Trophoblast cell (in vitro differentiated cells and primary cell): ENCODE data around the gene ANKRD61.
"Not testable (repeated sequence)": the region's sequence is repeated elsewhere in the genome, so short reads cannot be mapped to it uniquely, and the experiment has no call there.

ENCODE experiments used
- DNase-seq, 2 donors: peaks; one replicate each; pipeline ENCODE4 v3.0.0-alpha.2; 2016
- H2AFZ ChIP-seq: 2 replicates; pipeline ENCODE4 v1.6.1; 2013; ENCODE audit warnings: low read length, moderate library complexity, mild to moderate bottlenecking; ENCODE audit not compliant: insufficient read depth, poor library complexity
- H2AK5ac ChIP-seq: 2 replicates; pipeline ENCODE4 v1.6.1; 2013; ENCODE audit warnings: mild to moderate bottlenecking, low read length
- H2BK120ac ChIP-seq: 2 replicates; pipeline ENCODE4 v1.6.1; 2013; ENCODE audit warnings: low read length, mild to moderate bottlenecking, moderate library complexity; ENCODE audit not compliant: insufficient read depth, poor library complexity
- H2BK12ac ChIP-seq: 2 replicates; pipeline ENCODE4 v1.6.1; 2013; ENCODE audit warnings: mild to moderate bottlenecking, low read length, moderate library complexity
- H2BK5ac ChIP-seq: 2 replicates; pipeline ENCODE4 v1.6.1; 2013; ENCODE audit warnings: low read length, low read depth, moderate library complexity, mild to moderate bottlenecking; ENCODE audit not compliant: poor library complexity
- H3K14ac ChIP-seq: 2 replicates; pipeline ENCODE4 v1.6.1; 2013; ENCODE audit warnings: mild to moderate bottlenecking, low read length
- H3K18ac ChIP-seq: 2 replicates; pipeline ENCODE4 v1.6.1; 2013; ENCODE audit warnings: mild to moderate bottlenecking, low read length
- H3K23ac ChIP-seq: 2 replicates; pipeline ENCODE4 v1.6.1; 2013; ENCODE audit warnings: low read length
- H3K27ac ChIP-seq: 2 replicates; pipeline ENCODE4 v1.5.1; 2013; ENCODE audit warnings: low read depth, mild to moderate bottlenecking, inconsistent platforms, low read length, moderate library complexity
- H3K27me3 ChIP-seq: 2 replicates; pipeline ENCODE4 v1.6.1; 2013; ENCODE audit warnings: inconsistent platforms, mild to moderate bottlenecking, low read length, moderate library complexity; ENCODE audit not compliant: insufficient read depth
- H3K36me3 ChIP-seq, 2 experiments: 1 replicate in 1 of 2; 2 replicates in 1 of 2; pipeline ENCODE4 v1.6.1; 2013; ENCODE audit warnings: low read length in 2 of 2, mild to moderate bottlenecking in 2 of 2, moderate library complexity in 1 of 2; ENCODE audit not compliant: insufficient read depth in 2 of 2, control insufficient read depth in 1 of 2
- H3K4ac ChIP-seq: 2 replicates; pipeline ENCODE4 v1.6.1; 2013; ENCODE audit warnings: low read depth, mild to moderate bottlenecking, low read length, moderate library complexity
- H3K4me1 ChIP-seq, 2 experiments: 1 replicate in 1 of 2; 2 replicates in 1 of 2; pipeline ENCODE4 v1.6.1; 2013; ENCODE audit warnings: low read length in 2 of 2, mild to moderate bottlenecking in 2 of 2, moderate library complexity in 1 of 2; ENCODE audit not compliant: insufficient read depth in 2 of 2, control insufficient read depth in 1 of 2
- H3K4me2 ChIP-seq: 2 replicates; pipeline ENCODE4 v1.6.1; 2013; ENCODE audit warnings: inconsistent platforms, mild to moderate bottlenecking, low read length, moderate library complexity
- H3K4me3 ChIP-seq: 2 replicates; pipeline ENCODE4 v1.5.1; 2013; ENCODE audit warnings: mild to moderate bottlenecking, low read depth, low read length, inconsistent platforms
- H3K79me1 ChIP-seq: one replicate; pipeline ENCODE4 v1.6.1; 2013; ENCODE audit warnings: low read length
- H3K79me2 ChIP-seq: 2 replicates; pipeline ENCODE4 v1.6.1; 2013; ENCODE audit warnings: low read length, mild to moderate bottlenecking; ENCODE audit not compliant: control insufficient read depth, insufficient read depth, poor library complexity
- H3K9ac ChIP-seq: 2 replicates; pipeline ENCODE4 v1.6.1; 2013; ENCODE audit warnings: mild to moderate bottlenecking, low read length
- H3K9me3 ChIP-seq: 2 replicates; pipeline ENCODE4 v1.6.1; 2013; ENCODE audit warnings: low read depth, mild to moderate bottlenecking, control low read depth, inconsistent platforms, low read length; ENCODE audit not compliant: insufficient read depth
- H4K12ac ChIP-seq: 2 replicates; pipeline ENCODE4 v1.6.1; 2013; ENCODE audit warnings: low read depth, mild to moderate bottlenecking, low read length, moderate library complexity
- H4K8ac ChIP-seq: 2 replicates; pipeline ENCODE4 v1.6.1; 2013; ENCODE audit warnings: low read depth, mild to moderate bottlenecking, low read length, moderate library complexity
- H4K91ac ChIP-seq: one replicate; pipeline ENCODE4 v1.6.1; 2013; ENCODE audit warnings: low read depth, mild to moderate bottlenecking, low read length, moderate library complexity
- WGBS: extraction: QIAGEN DNeasy Blood & Tissue Kit; methylation state at CpG from one replicate; pipeline ENCODE4 v1.1.7; 2013; ENCODE audit warnings: missing lambda C conversion rate; ENCODE audit not compliant: insufficient read length, insufficient coverage; ENCODE audit errors: extremely low coverage; 5-methylcytosine and 5-hydroxymethylcytosine counted together

ANKRD61 gene

GRCh38 chr7:6051185-6051584 lies 20.0 kb downstream of the ANKRD61 start:
- H3K4me2 ChIP-seq, H3K23ac ChIP-seq, H2BK120ac ChIP-seq, H3K4me3 ChIP-seq, H3K4me1 ChIP-seq, H3K9ac ChIP-seq, H3K79me2 ChIP-seq, H2AK5ac ChIP-seq, H4K8ac ChIP-seq, DNase-seq, H3K14ac ChIP-seq, H3K27ac ChIP-seq, H4K91ac ChIP-seq, H3K27me3 ChIP-seq, H3K9me3 ChIP-seq, H2AFZ ChIP-seq, H3K4ac ChIP-seq, H4K12ac ChIP-seq, H3K18ac ChIP-seq, H3K79me1 ChIP-seq, H2BK12ac ChIP-seq: not testable (repeated sequence)
- peaks cover 24 to 40% of the 10 kb centered on the region in 2 experiments for H3K36me3 ChIP-seq
- WGBS, result no CpG with 5 or more reads among the region's 9 CpGs
- H2BK5ac ChIP-seq, result peak overlapping the region; percentile 21

GRCh38 chr7:6056616-6057015 lies 25.4 kb downstream of the ANKRD61 start:
- Histone ChIP-seq H3K79me1 (peaks cover 7% of the 10 kb centered on the region), H4K8ac (no peak overlapping the region), H4K12ac (no peak overlapping the region), H2AFZ (no peak overlapping the region), H3K14ac (no peak overlapping the region), H3K36me3 (peaks cover 9 to 17% of the 10 kb centered on the region in 2 experiments), H3K4me2 (no peak overlapping the region), H3K9ac (no peak overlapping the region), H4K91ac (no peak overlapping the region), H3K9me3 (no peaks in the 10 kb centered on the region), H3K27me3 (no peaks in the 10 kb centered on the region), H3K4ac (no peak overlapping the region), H2BK12ac (no peak overlapping the region), H3K4me1 (no peaks in the 10 kb centered on the region), H3K79me2 (peaks cover 17% of the 10 kb centered on the region), H2BK5ac (no peak overlapping the region), H2BK120ac (no peak overlapping the region), H3K4me3 (no peak overlapping the region), H2AK5ac (no peak overlapping the region), H3K27ac (no peak overlapping the region), H3K18ac (no peak overlapping the region), H3K23ac (no peak overlapping the region)
- DNase-seq, result no peak
- no CpG with 5 or more reads among the region's 1 CpG for WGBS

DNA sequence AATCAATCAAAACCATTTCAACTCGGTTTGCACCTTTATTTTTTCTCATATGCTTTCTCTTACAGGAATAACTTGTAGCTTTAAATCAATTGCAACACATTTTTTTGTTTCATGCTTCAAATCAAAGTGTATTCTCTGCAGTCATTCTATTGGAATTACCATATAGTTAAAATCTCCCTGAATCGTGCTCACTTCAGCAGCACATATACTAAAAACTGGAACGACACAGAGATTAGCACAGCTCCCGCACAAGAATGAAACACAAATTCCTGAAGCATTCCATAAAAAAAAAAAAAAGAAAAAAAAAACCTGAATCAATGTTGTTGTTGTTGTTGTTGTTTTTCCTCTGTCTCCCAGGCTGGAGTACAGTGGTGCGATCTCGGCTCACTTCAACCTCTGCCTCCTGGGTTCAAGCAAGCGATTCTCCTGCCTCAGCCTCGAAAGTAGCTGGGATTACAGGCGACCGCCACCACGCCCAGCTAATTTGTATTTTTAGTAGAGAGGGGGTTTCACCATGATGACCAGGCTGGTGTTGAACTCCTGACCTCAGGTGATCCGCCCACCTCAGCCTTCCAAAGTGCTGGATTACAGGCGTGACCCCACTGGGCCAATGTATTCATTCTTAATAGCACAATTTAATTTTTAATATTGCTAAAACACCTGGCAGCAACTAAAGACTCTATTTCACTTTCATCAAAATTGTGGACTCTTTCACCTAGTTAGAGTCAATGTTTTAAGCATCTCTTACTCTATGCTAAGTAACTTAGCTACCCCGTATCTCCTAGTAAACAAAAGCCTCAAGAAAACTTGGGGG lies 26.3 kb downstream of the ANKRD61 start:
- WGBS, result no CpG with 5 or more reads among the region's 14 CpGs

GRCh38 chr7:6059941-6060340 lies 28.8 kb downstream of the ANKRD61 start:
- not testable (repeated sequence) for H3K79me1 ChIP-seq, H2AFZ ChIP-seq, H3K9ac ChIP-seq, H4K8ac ChIP-seq, H2BK5ac ChIP-seq, H3K4me2 ChIP-seq, DNase-seq, H3K9me3 ChIP-seq, H3K4ac ChIP-seq, H4K91ac ChIP-seq, H3K18ac ChIP-seq, H4K12ac ChIP-seq, H2BK12ac ChIP-seq, H2BK120ac ChIP-seq, H3K27ac ChIP-seq, H3K4me3 ChIP-seq, H3K36me3 ChIP-seq, H3K23ac ChIP-seq, H3K27me3 ChIP-seq, H3K14ac ChIP-seq, H3K4me1 ChIP-seq
- Histone ChIP-seq H3K79me2 (peaks cover 17% of the 10 kb centered on the region), H2AK5ac (peak overlapping the region; percentile 62)
- WGBS, result no CpG with 5 or more reads among the region's 11 CpGs

More for the DNA sequence above, 26.3 kb downstream of the ANKRD61 start:
- H2AFZ ChIP-seq, result no peak overlapping the region
- H3K4me2 ChIP-seq, result peak overlapping the region; percentile 75
- no peak overlapping the region for H3K9ac ChIP-seq
- H2BK5ac ChIP-seq, result no peak overlapping the region
- H3K27ac ChIP-seq, result no peak overlapping the region
- DNase-seq, result peak in 1 of 2 donors; percentile 57
- peak overlapping the region; percentile 12 for H4K12ac ChIP-seq
- H3K4ac ChIP-seq, result peak overlapping the region; percentile 87
- no peak overlapping the region for H3K23ac ChIP-seq
- H3K79me2 ChIP-seq, result peaks cover 17% of the 10 kb centered on the region
- H3K79me1 ChIP-seq, result peaks cover 7% of the 10 kb centered on the region
- H3K4me1 ChIP-seq, result no peaks in the 10 kb centered on the region
- H3K18ac ChIP-seq, result no peak overlapping the region
- no peak overlapping the region for H2BK120ac ChIP-seq
- no peak overlapping the region for H4K91ac ChIP-seq
- peaks cover 9 to 15% of the 10 kb centered on the region in 2 experiments for H3K36me3 ChIP-seq
- H4K8ac ChIP-seq, result no peak overlapping the region
- no peaks in the 10 kb centered on the region for H3K27me3 ChIP-seq
- H3K4me3 ChIP-seq, result no peak overlapping the region
- no peak overlapping the region for H2BK12ac ChIP-seq
- no peak overlapping the region for H2AK5ac ChIP-seq
- no peak overlapping the region for H3K14ac ChIP-seq
- H3K9me3 ChIP-seq, result no peaks in the 10 kb centered on the region
